ENCODE measurements around the gene NUF2.

Gene NUF2

DNA sequence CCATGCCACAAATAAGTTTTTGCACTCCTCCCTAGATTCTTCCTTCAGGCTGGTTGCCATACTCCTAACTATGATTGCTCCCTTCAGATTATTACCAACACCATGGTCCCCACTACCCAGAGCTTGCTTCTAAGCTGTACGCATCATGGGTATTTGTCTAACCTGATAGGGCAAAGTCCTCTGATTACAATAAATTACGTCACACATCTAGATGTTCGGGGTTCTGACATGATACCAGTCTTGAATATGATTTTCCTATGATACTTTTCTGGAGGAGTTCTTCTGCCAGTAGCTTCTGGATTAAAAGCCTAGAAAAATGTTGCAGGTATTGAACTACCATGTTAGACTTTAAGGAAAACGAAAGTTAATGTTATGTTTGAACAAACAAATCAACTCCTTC, 67.2 kb downstream of the NUF2 start:
- DNase-seq, result no peak
- Histone ChIP-seq H3K4me1 (no peaks in the 10 kb centered on the region), H3K27me3 (peaks cover 44% of the 10 kb centered on the region), H3K36me3 (no peaks in the 10 kb centered on the region), H3K4me3 (ENCODE audit: low read depth, low read length) (no peak overlapping the region), H3K9me3 (no peaks in the 10 kb centered on the region)
- TF ChIP-seq, protein P1, sequence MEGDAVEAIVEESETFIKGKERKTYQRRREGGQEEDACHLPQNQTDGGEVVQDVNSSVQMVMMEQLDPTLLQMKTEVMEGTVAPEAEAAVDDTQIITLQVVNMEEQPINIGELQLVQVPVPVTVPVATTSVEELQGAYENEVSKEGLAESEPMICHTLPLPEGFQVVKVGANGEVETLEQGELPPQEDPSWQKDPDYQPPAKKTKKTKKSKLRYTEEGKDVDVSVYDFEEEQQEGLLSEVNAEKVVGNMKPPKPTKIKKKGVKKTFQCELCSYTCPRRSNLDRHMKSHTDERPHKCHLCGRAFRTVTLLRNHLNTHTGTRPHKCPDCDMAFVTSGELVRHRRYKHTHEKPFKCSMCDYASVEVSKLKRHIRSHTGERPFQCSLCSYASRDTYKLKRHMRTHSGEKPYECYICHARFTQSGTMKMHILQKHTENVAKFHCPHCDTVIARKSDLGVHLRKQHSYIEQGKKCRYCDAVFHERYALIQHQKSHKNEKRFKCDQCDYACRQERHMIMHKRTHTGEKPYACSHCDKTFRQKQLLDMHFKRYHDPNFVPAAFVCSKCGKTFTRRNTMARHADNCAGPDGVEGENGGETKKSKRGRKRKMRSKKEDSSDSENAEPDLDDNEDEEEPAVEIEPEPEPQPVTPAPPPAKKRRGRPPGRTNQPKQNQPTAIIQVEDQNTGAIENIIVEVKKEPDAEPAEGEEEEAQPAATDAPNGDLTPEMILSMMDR (IDR thresholded peaks at IDR 0.05; ENCODE audit: low read depth, low read length), result no peak

DNA sequence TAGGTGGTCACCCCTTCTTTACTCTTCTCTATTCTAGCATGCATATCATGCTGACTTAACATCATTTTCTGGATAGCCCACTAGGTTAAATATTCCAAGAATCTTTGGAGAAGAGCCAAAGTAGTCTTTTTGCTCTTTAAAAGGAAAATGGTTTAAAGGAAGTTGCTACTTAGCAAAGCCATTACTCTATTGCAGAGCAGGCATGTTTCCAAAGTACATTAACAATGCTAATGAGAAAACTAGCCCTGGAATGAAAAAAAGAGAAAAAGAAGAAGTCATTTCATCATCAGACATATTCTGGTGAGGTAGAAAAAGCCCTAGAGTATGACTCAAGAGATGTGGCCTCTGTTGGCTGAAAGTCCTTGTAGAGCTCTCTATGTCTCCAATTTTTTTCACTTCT, 74.0 kb downstream of the NUF2 start:
- no peaks in the 10 kb centered on the region for H3K36me3 ChIP-seq
- no peaks in the 10 kb centered on the region for H3K4me1 ChIP-seq
- DNase-seq, result no peak
- H3K27me3 ChIP-seq, result peaks cover 18% of the 10 kb centered on the region
- no peak overlapping the region for H3K4me3 ChIP-seq (ENCODE audit: low read depth, low read length)
- TF ChIP-seq, protein P1 (IDR thresholded peaks at IDR 0.05; ENCODE audit: low read depth, low read length), result no peak
- no peaks in the 10 kb centered on the region for H3K9me3 ChIP-seq

DNA sequence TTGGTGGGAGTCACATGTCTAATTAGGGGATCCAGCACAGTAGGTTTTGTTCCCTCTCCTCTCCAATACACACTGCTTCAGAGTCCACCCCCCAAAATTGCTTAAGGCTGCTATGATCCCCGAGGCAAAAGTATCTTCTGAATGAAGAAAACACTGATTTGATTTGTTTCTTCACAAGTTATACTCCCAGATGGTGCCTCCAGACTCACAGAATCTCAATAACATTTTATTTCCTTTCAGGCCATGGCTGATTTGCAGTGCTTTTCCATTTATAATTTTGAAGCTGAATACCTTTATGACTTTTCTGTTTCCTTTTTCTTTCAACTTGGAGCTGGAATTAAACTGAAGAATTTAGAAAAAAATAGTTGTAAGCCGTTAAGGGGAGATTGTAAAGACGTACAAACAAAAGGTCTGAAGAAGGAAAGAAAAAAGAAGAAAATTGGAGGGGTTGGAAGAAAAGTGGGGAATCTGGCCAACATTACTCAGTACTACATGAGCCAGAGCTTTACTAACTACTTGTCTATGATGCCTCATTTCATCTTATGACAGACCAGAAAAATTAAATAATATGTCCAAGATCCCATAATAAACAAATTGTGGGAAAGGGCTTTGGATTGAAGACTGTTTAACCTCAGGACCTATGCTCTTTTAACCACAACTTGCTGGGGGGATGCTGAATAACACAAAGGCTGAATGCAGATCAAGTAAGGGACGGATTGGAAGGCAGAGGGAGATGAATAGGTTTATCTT, 75.9 kb downstream of the NUF2 start:
- Histone ChIP-seq H3K4me1 (no peaks in the 10 kb centered on the region), H3K9me3 (no peaks in the 10 kb centered on the region), H3K27me3 (peaks cover 14% of the 10 kb centered on the region), H3K4me3 (ENCODE audit: low read depth, low read length) (no peak overlapping the region), H3K36me3 (no peaks in the 10 kb centered on the region)
- TF ChIP-seq, protein P1 (IDR thresholded peaks at IDR 0.05; ENCODE audit: low read depth, low read length), result no peak
- no peak for DNase-seq

DNA sequence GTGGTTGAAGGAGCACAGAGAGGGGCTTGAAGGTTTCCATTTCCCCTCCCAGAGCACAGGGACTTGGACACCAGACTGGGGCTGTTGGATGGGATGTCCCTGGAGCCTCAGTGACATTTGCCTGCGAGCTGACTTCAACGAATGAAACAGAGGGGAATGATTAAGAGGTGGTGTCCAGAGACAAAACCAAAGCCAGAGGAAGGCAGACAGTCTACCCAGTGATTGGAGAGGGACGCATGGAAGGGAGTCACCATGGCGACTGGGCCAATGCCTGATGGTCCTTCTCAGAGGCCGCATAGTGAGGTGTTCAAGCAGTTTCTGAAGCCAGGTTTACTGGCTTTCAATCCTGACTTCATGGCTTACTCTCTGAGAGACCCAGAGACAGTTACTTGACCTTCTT, 77.2 kb downstream of the NUF2 start:
- H3K9me3 ChIP-seq, result no peaks in the 10 kb centered on the region
- TF ChIP-seq, protein P1 (IDR thresholded peaks at IDR 0.05; ENCODE audit: low read depth, low read length), result no peak
- no peaks in the 10 kb centered on the region for H3K4me1 ChIP-seq
- H3K4me3 ChIP-seq (ENCODE audit: low read depth, low read length), result no peak overlapping the region
- H3K36me3 ChIP-seq, result no peaks in the 10 kb centered on the region
- H3K27me3 ChIP-seq, result peaks cover 14% of the 10 kb centered on the region
- no peak for DNase-seq

DNA sequence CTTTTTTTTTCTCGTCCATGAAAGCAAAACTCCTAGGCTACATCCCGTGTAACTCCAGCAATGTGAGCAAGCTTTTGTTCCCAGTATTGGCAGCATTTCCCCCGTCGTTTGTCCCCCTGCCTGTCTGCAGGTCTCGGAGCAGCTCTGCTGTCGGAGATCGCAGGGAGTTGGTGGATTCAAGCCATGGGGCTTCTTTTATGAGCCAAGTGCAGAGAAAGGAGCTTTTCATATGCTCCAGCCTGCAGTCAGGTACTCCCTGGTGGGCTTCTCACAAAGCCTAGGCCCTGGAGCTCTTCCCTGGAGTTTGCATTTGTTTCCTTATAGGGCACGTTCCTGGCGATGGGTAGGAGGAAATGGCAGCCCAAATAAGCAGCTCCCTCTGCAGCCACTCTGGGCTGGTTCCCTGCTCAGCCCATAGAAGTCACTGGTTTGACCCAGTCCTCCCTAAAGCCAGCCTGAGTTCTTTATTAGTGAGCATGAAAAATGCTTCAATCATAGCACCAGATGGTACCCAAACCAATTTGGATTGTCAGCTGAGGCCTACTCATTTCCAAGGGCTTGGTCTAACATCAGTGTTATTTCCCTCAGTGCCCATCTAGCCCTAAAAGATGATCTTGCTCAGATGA, 78.3 kb downstream of the NUF2 start:
- H3K27me3 ChIP-seq, result peaks cover 12% of the 10 kb centered on the region
- no peaks in the 10 kb centered on the region for H3K36me3 ChIP-seq
- H3K4me3 ChIP-seq (ENCODE audit: low read depth, low read length), result no peak overlapping the region
- H3K4me1 ChIP-seq, result no peaks in the 10 kb centered on the region
- no peaks in the 10 kb centered on the region for H3K9me3 ChIP-seq
- no peak for DNase-seq
- TF ChIP-seq, protein P1 (IDR thresholded peaks at IDR 0.05; ENCODE audit: low read depth, low read length), result no peak

DNA sequence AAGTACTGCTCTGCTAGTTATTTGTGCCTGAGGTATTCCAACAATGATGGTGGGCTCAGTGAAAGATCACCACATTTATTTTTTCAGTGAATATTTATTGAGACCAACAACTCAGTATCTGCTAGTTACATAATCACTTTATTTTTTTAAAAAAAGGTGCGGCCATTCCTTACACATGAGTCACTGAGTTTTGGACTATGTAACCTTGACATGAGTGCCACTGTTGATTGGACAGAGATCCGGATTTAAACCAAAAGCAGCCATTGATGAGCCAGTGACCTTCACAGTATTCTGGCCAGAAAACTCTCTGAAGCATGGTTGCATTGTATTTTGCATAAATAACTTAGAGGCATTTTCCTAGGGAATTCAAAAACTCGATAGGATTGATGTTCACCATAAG, 79.5 kb downstream of the NUF2 start:
- no peaks in the 10 kb centered on the region for H3K9me3 ChIP-seq
- peaks cover 9% of the 10 kb centered on the region for H3K27me3 ChIP-seq
- DNase-seq, result no peak

More for the DNA sequence above, 79.5 kb downstream of the NUF2 start:
- no peaks in the 10 kb centered on the region for H3K36me3 ChIP-seq
- no peaks in the 10 kb centered on the region for H3K4me1 ChIP-seq
- TF ChIP-seq, protein P1 (IDR thresholded peaks at IDR 0.05; ENCODE audit: low read depth, low read length), result no peak
- H3K4me3 ChIP-seq (ENCODE audit: low read depth, low read length), result no peak overlapping the region

Data from BE2C (cell line).